Measurements from ENCODE around the gene SUPT4H1. TPM values are rescaled to one million over a fixed set of nuclear protein-coding genes. Genes with fewer than 3 reads are reported as not detected.

Gene SUPT4H1
- total RNA-seq, 4 donors from 2014 or later = 38.2 to 56.3 (median 44.2) TPM

GRCh38 chr17:58305626-58306025, 46.4 kb downstream of the SUPT4H1 start:
- Histone ChIP-seq H3K4me3 (replicated peaks in 1 of 3) (no peak overlapping the region), H3K9me3 (no peaks in the 10 kb centered on the region), H3K36me3 (no peaks in the 10 kb centered on the region), H3K27ac (no peak overlapping the region), H3K4me1 (no peaks in the 10 kb centered on the region), H3K27me3 (no peaks in the 10 kb centered on the region)
- no peak for TF ChIP-seq POLR2A (IDR thresholded peaks at IDR 0.05)
- TF ChIP-seq CTCF (IDR thresholded peaks at IDR 0.05) = no peak
- 80 to 90% methylated on average over 2 to 8 of the region's 8 CpGs for WGBS, 2 donors
- DNase-seq = no peak
- intact Hi-C loops (cut with DNase I) = loop anchor here (5.0 kb wide), 1 partner anchor 142 kb away; no protein-coding TSS in a partner anchor

GRCh38 chr17:58304750-58305486, 47.1 kb downstream of the SUPT4H1 start:
- 92% methylated on average over 9 to 13 of the region's 14 CpGs for WGBS, 2 donors
- no peaks in the 10 kb centered on the region for H3K9me3 ChIP-seq
- no peak for DNase-seq
- H3K4me1 ChIP-seq = no peaks in the 10 kb centered on the region
- intact Hi-C loops (cut with DNase I) = loop anchor here (5.0 kb wide), 1 partner anchor 142 kb away; no protein-coding TSS in a partner anchor
- H3K36me3 ChIP-seq = no peaks in the 10 kb centered on the region
- H3K4me3 ChIP-seq (replicated peaks in 1 of 3) = no peak overlapping the region
- no peak overlapping the region for H3K27ac ChIP-seq
- TF ChIP-seq CTCF (IDR thresholded peaks at IDR 0.05) = no peak
- H3K27me3 ChIP-seq = no peaks in the 10 kb centered on the region

- intact Hi-C loops (cut with DNase I) = no loop called here
- peak; percentile 44 to 51 for DNase-seq
- TF ChIP-seq POLR2A (IDR thresholded peaks at IDR 0.05) (no peak), CTCF (IDR thresholded peaks at IDR 0.05) (peak in 5 of 6 experiments; percentile 45 to 71 (median 57))
- WGBS, 2 donors = 35 to 45% methylated on average over 9 to 10 of the region's 10 CpGs
- Histone ChIP-seq H3K27ac (no peak overlapping the region), H3K27me3 (no peaks in the 10 kb centered on the region), H3K36me3 (no peaks in the 10 kb centered on the region), H3K4me3 (replicated peaks in 1 of 3) (no peak overlapping the region), H3K9me3 (no peaks in the 10 kb centered on the region), H3K4me1 (no peaks in the 10 kb centered on the region)
These were observed 47.8 kb downstream of the SUPT4H1 start for GRCh38 chr17:58303971-58304749.

- no peak for DNase-seq
- no peaks in the 10 kb centered on the region for H3K36me3 ChIP-seq
- no peak overlapping the region for H3K4me3 ChIP-seq (replicated peaks in 1 of 3)
- H3K9me3 ChIP-seq = no peaks in the 10 kb centered on the region
- no peaks in the 10 kb centered on the region for H3K27me3 ChIP-seq
- TF ChIP-seq CTCF (IDR thresholded peaks at IDR 0.05) = no peak
- no peak for TF ChIP-seq POLR2A (IDR thresholded peaks at IDR 0.05)
- H3K4me1 ChIP-seq = no peaks in the 10 kb centered on the region
- intact Hi-C loops (cut with DNase I) = no loop called here
- H3K27ac ChIP-seq = no peak overlapping the region
- WGBS, 2 donors = 84 to 86% methylated on average over 7 to 9 of the region's 9 CpGs
These were observed 48.9 kb downstream of the SUPT4H1 start for GRCh38 chr17:58302919-58303585.

Measured in thyroid gland (tissue), 4 donors.